ENCODE measurements around the gene TMPRSS11A.

The TMPRSS11A gene

DNA sequence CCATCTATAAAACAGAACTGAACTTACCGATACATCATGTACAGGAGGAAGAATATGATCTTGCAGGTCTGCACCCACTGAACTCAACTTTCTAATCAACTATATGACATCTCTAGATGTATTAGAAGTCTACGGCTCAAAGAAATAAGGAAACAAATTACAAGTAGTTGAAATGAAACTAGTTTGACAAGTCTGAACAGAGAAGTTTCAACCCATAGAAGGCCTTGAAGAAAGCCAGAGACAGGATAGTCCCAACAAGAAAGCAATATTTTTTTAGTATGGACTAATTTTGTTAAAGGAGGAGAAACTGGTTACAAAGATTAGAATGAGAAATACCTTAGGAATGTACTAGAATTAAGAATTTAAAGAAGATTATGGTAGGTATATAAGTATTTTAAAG, at the start of gene TMPRSS11A:
Gene TMPRSS11A (minus strand): TSS at position 138 of the 400 bp plus-strand sequence. CDS start 100 bp downstream, at position 38.
- DNase-seq, result no peak

DNA sequence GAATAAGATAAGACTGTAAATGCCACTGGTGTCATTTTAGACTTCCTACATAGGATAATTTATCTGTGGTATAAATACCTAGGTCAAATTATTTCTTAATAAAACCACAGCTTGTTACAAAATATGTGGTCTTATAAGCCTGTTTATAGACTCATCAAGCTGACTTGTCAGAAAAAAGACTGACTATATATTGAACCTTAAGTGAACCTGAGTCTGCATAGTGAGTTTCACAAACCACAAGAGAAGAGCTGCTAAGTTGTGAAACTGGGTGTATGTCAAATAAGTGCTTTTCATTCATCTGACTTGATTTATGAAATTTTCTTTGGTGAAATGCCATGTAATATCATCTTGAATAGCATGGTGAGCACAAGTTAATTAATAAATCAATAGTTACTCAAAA, 48.4 kb upstream of the TMPRSS11A start:
- no peak for DNase-seq

DNA sequence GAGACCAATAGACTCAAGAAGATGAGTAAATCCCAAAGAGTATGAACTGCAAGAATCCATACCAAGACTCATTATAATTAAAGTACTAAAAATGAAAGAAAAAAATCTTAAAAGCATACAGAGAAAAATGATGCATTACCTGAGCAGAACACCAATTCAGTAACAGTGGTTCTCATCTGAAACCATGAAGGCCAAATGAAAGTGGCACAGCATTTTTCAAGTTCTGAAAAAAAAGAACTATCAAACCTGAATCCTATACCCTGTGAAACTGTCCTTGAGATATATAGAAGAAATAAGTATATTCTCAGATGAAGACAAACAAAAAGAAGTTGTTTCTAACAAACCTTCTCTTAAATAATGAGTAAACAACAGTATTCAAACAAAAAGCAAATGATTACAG, 39.6 kb upstream of the TMPRSS11A start:
- no peak for DNase-seq

DNA sequence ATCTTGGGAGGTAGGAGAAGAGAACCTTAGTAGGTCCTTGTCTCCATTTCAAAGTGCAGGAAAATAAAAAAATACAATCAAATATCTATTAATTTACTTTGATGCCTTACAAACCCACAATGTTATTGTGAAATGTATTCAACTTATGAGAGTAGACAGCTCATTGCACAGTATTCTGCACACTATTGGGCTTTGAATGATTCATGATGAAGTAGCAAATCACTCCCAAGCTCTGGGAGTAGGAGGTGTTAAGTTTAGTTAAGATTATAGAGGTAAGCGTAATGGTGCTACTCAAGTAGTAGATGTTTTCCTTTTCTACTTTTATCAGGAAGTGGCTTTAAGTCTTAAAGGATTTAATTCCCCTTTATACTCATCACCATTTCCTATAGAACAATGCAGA, 32.8 kb upstream of the TMPRSS11A start:
- DNase-seq, result no peak

DNA sequence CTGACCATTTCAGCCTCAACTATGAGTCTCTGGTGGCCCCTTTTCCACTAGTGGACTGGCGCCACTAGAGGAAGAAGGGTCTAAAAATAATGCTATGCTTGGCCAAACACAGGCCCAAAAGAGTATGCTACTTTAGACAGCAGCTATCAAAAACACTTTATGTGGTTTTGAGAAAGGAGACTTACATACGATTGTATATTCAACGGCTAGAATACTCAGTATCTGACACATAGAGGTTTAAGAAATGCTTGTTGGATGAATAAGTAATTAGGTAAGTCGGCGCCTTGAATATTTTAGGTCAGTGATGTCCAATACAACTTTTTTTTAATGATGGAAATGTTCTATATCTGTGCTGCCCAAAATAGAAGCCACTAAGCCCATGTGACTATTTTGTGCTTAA, 25.7 kb upstream of the TMPRSS11A start:
- no peak for DNase-seq

DNA sequence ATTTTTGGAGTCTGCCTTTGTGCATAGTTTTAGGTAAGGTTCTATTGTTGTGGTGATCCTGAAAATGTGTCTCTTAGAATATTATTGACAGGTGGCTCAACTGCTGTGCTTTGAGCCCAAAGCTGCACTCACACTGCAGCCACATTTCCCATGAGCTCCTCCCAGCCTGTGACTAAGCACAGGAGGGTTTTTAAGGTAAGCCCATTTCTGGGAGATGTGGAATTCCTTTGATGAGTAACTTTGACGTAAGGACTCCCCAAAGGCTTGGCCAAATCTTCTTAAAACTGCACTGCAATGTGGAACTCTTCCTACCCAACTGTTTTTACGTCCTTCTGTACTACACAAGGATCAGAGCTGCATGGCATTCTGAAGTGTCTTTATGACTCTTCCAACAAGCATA, 20.0 kb upstream of the TMPRSS11A start:
- DNase-seq, result no peak

DNA sequence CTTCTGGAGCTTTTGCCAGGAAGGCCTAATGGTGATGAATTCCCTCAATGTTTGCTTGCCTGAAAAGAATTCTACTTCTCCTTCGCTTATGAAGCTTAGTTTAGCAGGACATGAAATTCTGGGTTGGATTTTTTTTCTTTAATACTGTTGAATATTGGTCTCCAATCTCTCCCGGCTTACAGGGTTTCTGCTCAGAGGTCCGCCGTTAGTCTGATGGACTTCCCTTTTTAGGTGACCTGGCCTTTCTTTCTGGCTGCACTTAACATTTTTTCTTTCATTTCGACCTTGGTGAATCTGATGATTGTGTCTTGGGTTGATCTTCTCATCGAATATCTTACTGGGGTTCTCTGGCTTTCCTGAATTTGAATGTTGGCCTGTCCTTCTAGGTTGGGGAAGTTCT, 17.2 kb upstream of the TMPRSS11A start:
- no peak for DNase-seq

DNA sequence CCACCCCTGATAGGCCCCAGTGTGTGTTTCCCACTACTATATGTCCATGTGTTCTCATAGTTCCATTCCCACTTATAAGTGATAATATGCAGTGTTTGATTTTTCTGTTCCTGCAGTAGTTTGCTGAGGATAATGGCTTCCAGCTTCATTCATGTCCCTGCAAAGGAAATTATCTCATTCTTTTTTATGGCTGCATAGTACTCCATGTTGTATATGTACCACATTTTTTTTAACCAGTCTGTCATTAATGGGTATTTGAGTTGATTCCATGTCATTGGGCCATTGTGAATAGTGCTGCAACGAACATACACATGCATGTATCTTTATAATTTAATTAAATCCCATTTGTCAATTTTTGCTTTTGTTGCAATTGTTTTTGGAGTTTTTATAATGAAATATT, 10.3 kb upstream of the TMPRSS11A start:
- DNase-seq, result no peak

- no peak for DNase-seq
Measured at GRCh38 chr4:67954890-67955289, 8.4 kb downstream of the TMPRSS11A start.

- DNase-seq, result no peak
Measured at GRCh38 chr4:67941074-67941473, 22.2 kb downstream of the TMPRSS11A start.

- no peak for DNase-seq
Measured at GRCh38 chr4:67940506-67940905, 22.8 kb downstream of the TMPRSS11A start.

DNA sequence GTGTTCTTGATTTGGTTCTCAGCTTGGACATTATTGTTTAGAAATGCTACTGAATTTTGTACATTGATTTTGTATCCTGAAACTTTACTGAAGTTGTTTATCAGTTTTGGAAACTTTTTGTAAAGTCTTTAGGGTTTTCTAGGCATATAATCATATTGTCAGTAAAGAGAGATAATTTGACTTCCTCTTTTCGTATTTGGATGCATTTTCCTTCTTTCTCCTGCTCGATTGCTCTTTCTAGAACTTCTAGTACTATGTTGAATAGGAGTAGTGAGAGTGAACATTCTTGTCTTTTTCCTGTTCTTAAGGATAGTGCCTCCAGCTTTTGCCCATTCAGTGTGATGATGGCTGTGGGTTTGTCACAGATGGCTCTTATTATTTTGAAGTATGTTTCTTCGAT, 24.1 kb downstream of the TMPRSS11A start:
- DNase-seq, result no peak

GRCh38 chr4:67935888-67936287, 27.4 kb downstream of the TMPRSS11A start:
- no peak for DNase-seq

GRCh38 chr4:67934628-67935027, 28.7 kb downstream of the TMPRSS11A start:
- no peak for DNase-seq

DNA sequence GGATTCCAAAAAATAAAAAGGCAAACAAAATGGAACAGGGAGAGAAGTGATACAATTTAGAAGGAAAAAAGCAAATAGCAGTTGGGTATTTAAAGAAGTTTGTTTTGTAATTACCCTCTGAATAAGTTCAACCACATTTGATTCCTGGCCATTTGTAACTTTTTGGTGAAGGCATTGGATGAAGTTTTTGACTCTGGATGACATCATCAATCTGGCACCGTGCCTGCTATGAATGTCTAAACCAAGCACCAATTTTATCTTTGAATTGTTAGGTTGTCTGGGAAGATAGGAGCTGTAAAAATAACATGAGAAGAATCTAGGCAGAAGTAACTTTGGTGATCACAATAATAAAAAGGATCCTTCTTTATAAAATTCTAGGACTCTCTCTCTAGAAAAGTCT, 29.5 kb downstream of the TMPRSS11A start:
- no peak for DNase-seq

DNA sequence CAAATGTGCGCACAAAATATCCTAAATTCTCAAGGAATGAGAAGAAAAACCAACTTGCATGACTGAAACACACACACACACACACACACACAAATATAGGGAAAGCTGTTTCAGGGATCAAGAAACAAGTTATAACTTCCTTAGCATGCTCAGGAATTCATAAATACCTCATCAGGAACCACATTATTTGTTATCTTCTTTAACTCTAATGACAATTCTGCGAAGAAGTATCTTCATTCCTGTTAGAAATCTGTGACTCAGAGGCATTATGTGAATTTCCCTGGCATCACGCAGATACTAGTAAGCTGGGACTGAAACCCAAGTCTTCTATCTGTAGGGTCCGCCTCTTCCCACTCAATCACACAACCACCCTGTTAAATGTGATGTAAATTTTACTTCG, 30.3 kb downstream of the TMPRSS11A start:
- DNase-seq, result no peak

- DNase-seq, result no peak
Measured at GRCh38 chr4:67931256-67931655, 32.0 kb downstream of the TMPRSS11A start.

- no peak for DNase-seq
Measured at GRCh38 chr4:67929426-67929825, 33.9 kb downstream of the TMPRSS11A start.

DNA sequence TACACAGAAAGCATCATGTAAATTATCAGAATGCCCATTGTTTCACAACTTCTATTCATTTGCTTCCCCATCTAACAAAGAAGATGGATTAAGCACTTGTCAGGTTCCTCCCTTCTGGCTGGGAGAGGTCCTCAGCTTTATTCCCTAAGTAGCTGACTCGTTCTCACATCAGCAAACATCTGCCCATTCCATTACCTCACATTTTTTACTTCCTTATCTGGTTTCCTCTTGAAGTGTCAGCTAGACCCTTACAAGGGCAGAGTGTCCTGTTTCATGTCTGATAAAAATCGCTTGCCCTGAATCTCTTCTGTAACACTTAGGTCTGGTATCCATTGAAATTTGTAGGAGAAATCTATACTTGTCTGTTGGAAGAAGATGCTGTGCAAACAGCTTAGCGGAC, 34.7 kb downstream of the TMPRSS11A start:
- no peak for DNase-seq

DNA sequence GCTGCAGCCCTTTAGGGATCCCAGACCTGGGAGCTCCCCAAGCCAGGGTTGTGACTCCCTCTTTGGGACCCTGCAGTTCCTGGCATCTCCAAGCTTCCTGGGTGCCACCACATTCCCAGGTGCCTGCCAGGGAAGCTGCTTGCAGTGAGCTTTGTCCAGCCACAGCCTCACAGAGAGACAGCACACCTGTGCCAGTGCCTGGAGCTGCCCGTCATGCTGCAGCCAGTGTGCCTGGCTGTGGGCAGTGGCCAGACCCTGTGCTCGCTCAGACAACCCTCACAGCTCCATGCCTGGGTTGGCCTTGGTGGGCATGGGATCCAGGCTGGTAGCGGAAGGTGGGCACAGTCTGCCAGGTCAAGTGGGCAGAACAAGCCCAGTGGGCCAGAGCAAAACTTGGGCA, 36.0 kb downstream of the TMPRSS11A start:
- no peak for DNase-seq

GRCh38 chr4:67926485-67926884, 36.8 kb downstream of the TMPRSS11A start:
- DNase-seq, result no peak

DNA sequence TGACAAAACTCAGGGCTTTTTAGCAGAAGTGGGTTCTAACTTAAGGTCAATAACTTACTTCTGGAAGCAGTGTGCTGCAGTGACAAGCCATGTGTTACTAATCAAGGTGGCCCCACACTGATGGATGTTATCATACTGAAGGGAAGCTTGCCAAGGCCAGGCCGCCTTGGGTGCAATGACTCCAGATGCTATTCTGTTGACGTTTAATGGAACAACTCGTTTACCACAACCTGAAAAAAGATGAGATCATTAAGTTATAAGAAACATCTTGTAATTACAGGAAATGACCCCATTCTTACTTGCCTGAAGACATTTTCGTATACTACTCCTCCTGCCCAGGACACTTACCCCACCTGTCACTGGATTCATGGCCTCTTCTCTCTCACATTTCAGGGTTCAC, 40.6 kb downstream of the TMPRSS11A start:
- no peak for DNase-seq

DNA sequence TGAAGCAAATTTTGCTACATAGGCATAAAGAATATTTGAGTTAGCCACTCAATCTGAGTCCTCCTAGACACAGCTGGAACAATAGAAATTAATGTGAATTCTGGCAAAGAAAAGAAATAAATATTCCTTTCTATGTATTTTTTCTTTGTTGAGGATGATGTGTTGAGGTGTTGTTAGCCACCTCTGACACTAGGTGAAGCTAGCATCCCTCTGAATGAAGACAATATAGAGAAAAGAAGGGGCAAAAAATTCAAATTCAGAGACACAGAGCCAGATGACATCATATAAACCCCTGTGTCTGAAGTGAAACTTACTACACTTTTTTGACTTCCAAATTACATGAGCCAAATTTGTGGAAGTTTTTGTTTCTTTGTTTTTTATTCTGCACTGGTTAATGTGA, 44.9 kb downstream of the TMPRSS11A start:
- no peak for DNase-seq

- DNase-seq, result no peak
Measured at GRCh38 chr4:67915400-67915966, 47.8 kb downstream of the TMPRSS11A start.

DNA sequence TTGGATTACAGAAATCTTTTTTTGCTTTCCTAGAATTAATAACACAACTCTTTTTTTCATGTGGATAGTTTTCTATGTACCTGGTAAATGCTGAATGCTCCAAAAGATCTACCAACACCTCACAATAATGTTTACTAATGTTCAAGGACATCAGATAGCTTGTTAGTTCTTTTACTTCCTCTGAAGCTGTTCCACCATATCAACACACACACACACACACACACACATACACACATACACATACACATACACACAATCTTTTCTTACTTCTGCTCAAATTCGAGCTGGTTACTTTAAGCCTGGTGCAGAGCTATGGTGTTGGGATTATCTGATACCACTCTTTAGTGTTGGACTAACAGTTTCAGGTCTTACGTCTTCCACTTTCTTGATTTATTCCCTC, 51.2 kb downstream of the TMPRSS11A start:
- no peak for DNase-seq

- DNase-seq, result no peak
Measured at GRCh38 chr4:67911638-67912037, 51.7 kb downstream of the TMPRSS11A start.

All from stimulated activated CD4-positive, alpha-beta T cell treated with anti-CD3 and anti-CD28 coated beads, Interleukin-1b, Interleukin-23, amount 100 ng/mL, for 48 hours (primary cell).